Immature natural killer cell (primary cell): ENCODE measurements around the gene AEBP2. TPM values are rescaled to one million over a fixed set of nuclear protein-coding genes. Genes with fewer than 3 reads are reported as not detected.

ENCODE experiments used
- DNase-seq, 3 donors: peaks; one replicate each; pipeline ENCODE4 v3.0.0; 2022; ENCODE audit warnings: mixed read lengths in 1 of 3
- H3K27ac Mint-ChIP-seq, 6 donors: one replicate each; pipeline ENCODE4 v1.8.0; 2020; ENCODE audit warnings: mixed read lengths in 6 of 6, mild to moderate bottlenecking in 5 of 6, inconsistent platforms in 4 of 6, moderate library complexity in 3 of 6
- H3K27me3 Mint-ChIP-seq, 3 donors: one replicate each; pipeline ENCODE4 v1.8.0; 2020 to 2021; ENCODE audit warnings: low read depth in 3 of 3, mild to moderate bottlenecking in 3 of 3, mixed read lengths in 3 of 3, moderate library complexity in 3 of 3, inconsistent platforms in 1 of 3
- H3K36me3 Mint-ChIP-seq, 3 donors: one replicate each; pipeline ENCODE4 v1.8.0; 2020; ENCODE audit warnings: mixed read lengths in 3 of 3, inconsistent platforms in 2 of 3, mild to moderate bottlenecking in 2 of 3
- H3K4me1 Mint-ChIP-seq, 2 donors: one replicate each; pipeline ENCODE4 v1.8.0; 2020; ENCODE audit warnings: inconsistent platforms in 2 of 2, mild to moderate bottlenecking in 2 of 2, mixed read lengths in 2 of 2, moderate library complexity in 1 of 2
- H3K4me3 Mint-ChIP-seq, 5 donors: one replicate each; pipeline ENCODE4 v1.8.0; 2020; ENCODE audit warnings: mild to moderate bottlenecking in 5 of 5, mixed read lengths in 5 of 5, inconsistent platforms in 3 of 5, moderate library complexity in 3 of 5
- H3K9me3 Mint-ChIP-seq, 6 donors: one replicate each; pipeline ENCODE4 v1.8.0; 2020; ENCODE audit warnings: mild to moderate bottlenecking in 6 of 6, mixed read lengths in 6 of 6, inconsistent platforms in 4 of 6, moderate library complexity in 3 of 6
- polyA plus RNA-seq, 3 donors: library from polyadenylated mRNA; unstranded; fragments of 300-500 nt; fragmentation: Illumina TruSeq; gene quantifications; one replicate each; pipeline ENCODE4 v1.2.3, GENCODE V29; 2021

Gene AEBP2
- polyA plus RNA-seq, 3 donors from 2014 or later: 5.4 to 14.9 (median 11.8) TPM

GRCh38 chr12:19507823-19508222 is 68.5 kb downstream of the AEBP2 start:
- no peak overlapping the region for H3K4me3 Mint-ChIP-seq
- peaks cover 51 to 81% of the 10 kb centered on the region in 2 donors for H3K4me1 Mint-ChIP-seq
- no peak for DNase-seq
- H3K36me3 Mint-ChIP-seq: peaks cover 4 to 13% (median 6%) of the 10 kb centered on the region in 3 donors
- no peaks in the 10 kb centered on the region for H3K9me3 Mint-ChIP-seq
- peak overlapping the region in 2 of 6 donors; percentile 43 to 55 for H3K27ac Mint-ChIP-seq
- no peaks in the 10 kb centered on the region for H3K27me3 Mint-ChIP-seq

GRCh38 chr12:19510461-19510860 is 71.2 kb downstream of the AEBP2 start:
- H3K36me3 Mint-ChIP-seq: peaks cover 0 to 19% (median 0%) of the 10 kb centered on the region in 3 donors
- peaks cover 40 to 81% of the 10 kb centered on the region in 2 donors for H3K4me1 Mint-ChIP-seq
- no peaks in the 10 kb centered on the region for H3K27me3 Mint-ChIP-seq
- no peak overlapping the region for H3K4me3 Mint-ChIP-seq
- H3K9me3 Mint-ChIP-seq: no peaks in the 10 kb centered on the region
- H3K27ac Mint-ChIP-seq: peak overlapping the region in 1 of 6 donors; percentile 53
- no peak for DNase-seq

GRCh38 chr12:19515179-19515578 is 75.9 kb downstream of the AEBP2 start:
- no peak overlapping the region for H3K4me3 Mint-ChIP-seq
- peaks cover 19 to 54% of the 10 kb centered on the region in 2 donors for H3K4me1 Mint-ChIP-seq
- H3K27ac Mint-ChIP-seq: peak overlapping the region in 4 of 6 donors; percentile 13 to 55 (median 47)
- H3K36me3 Mint-ChIP-seq: peaks cover 0 to 24% (median 4%) of the 10 kb centered on the region in 3 donors
- no peaks in the 10 kb centered on the region for H3K9me3 Mint-ChIP-seq
- no peak for DNase-seq
- no peaks in the 10 kb centered on the region for H3K27me3 Mint-ChIP-seq

- no peak overlapping the region for H3K4me3 Mint-ChIP-seq
- no peaks in the 10 kb centered on the region for H3K27me3 Mint-ChIP-seq
- no peak for DNase-seq
- H3K9me3 Mint-ChIP-seq: no peaks in the 10 kb centered on the region
- H3K4me1 Mint-ChIP-seq: peaks cover 9 to 38% of the 10 kb centered on the region in 2 donors
- peaks cover 0 to 16% (median 4%) of the 10 kb centered on the region in 3 donors for H3K36me3 Mint-ChIP-seq
- peak overlapping the region in 1 of 6 donors; percentile 51 for H3K27ac Mint-ChIP-seq
These were observed 78.3 kb downstream of the AEBP2 start for GRCh38 chr12:19517583-19517982.

DNA sequence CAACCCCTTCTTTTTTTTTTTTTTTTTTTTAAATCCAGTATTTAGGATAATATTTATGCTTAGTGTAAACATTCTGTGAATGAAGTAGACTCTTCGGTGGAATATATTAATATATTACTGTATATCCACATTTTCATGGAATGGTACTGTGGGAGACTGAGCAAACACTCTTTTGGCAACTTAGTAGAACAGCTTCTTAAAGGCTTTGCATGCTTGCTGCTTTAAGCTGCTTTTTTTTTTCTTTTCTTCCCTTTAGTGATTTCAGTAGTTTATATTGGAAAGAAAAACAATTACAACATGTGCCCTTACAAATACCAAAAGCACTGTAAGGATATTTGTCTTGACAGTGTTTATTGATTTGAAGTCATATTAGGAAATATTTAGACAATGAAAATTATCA is 78.9 kb downstream of the AEBP2 start:
- no peak for DNase-seq
- Mint-ChIP-seq H3K27me3 (no peaks in the 10 kb centered on the region), H3K4me3 (no peak overlapping the region), H3K4me1 (peaks cover 9 to 35% of the 10 kb centered on the region in 2 donors), H3K27ac (no peak overlapping the region), H3K9me3 (no peaks in the 10 kb centered on the region), H3K36me3 (peaks cover 0 to 16% (median 4%) of the 10 kb centered on the region in 3 donors)

DNA sequence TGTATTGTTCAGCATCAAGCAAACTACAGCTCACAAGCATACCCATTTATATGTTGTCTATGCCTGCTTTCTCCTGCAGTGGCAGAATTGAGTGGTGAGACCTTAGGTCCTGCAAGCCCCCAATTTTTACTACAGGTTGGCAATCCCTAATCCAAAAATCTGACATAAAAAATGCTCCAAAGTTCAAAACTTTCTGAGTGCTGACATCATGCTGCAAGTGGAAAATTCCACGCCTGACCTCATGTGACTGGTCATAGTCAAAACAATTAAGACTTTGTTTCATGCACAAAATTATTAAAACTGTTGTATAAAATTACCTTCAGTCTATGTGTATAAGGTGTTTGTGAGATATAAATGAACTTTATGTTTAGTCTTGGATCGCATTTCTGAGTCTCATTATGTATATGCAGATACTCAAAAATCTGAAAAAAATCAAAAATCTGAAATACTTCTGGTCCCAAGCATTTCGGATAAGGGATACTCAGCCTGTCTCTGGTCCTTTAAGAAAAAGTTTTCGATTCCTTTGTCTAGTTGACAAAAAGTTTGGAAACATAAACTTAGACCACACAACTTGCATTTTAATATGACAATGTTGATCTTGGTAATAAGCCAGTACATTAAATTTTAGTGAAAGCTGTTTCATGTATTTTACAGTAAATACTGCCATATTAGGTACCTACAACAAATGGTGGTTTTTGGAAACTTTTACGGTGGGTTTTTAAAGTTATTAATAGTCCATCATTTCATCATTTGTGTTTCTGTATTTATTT is 81.5 kb downstream of the AEBP2 start:
- Mint-ChIP-seq H3K9me3 (no peaks in the 10 kb centered on the region), H3K27me3 (no peaks in the 10 kb centered on the region), H3K4me1 (peaks cover 5 to 18% of the 10 kb centered on the region in 2 donors), H3K36me3 (peaks cover 2 to 13% (median 4%) of the 10 kb centered on the region in 3 donors), H3K27ac (no peak overlapping the region), H3K4me3 (no peak overlapping the region)
- DNase-seq: no peak

- Mint-ChIP-seq H3K4me1 (peaks cover 26 to 39% of the 10 kb centered on the region in 2 donors), H3K36me3 (peaks cover 0 to 8% (median 2%) of the 10 kb centered on the region in 3 donors), H3K9me3 (no peaks in the 10 kb centered on the region), H3K27me3 (peaks cover 0 to 2% (median 0%) of the 10 kb centered on the region in 3 donors), H3K4me3 (no peak overlapping the region), H3K27ac (no peak overlapping the region)
- no peak for DNase-seq
These were observed 86.0 kb downstream of the AEBP2 start for GRCh38 chr12:19525274-19525673.

GRCh38 chr12:19527866-19528265 is 88.6 kb downstream of the AEBP2 start:
- Mint-ChIP-seq H3K27ac (peak overlapping the region in 1 of 6 donors; percentile 8), H3K4me1 (peaks cover 27 to 47% of the 10 kb centered on the region in 2 donors), H3K9me3 (no peaks in the 10 kb centered on the region), H3K36me3 (peaks cover 0 to 8% (median 2%) of the 10 kb centered on the region in 3 donors), H3K4me3 (no peak overlapping the region), H3K27me3 (peaks cover 0 to 2% (median 0%) of the 10 kb centered on the region in 3 donors)
- no peak for DNase-seq

DNA sequence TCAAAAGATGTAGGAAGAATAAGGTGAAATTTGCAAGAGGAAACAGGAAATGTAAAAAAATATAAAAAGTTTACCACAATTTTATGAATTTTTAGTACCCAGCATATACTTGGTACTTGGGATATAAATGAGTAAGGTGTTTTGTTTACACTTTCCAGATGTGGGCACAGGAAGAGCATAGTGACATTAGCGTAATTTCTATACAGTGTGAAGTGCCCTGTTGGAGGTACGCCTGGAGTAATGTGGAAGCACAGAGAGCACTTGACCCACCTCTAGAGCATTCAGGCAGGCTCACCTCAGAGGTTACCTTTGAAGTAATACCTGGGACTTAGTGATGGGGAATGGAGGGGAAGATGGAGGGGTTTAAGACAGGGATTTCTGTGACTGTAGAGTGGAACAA is 89.5 kb downstream of the AEBP2 start:
- peaks cover 27 to 52% of the 10 kb centered on the region in 2 donors for H3K4me1 Mint-ChIP-seq
- H3K27me3 Mint-ChIP-seq: peaks cover 0 to 2% (median 0%) of the 10 kb centered on the region in 3 donors
- H3K36me3 Mint-ChIP-seq: peaks cover 0 to 8% (median 2%) of the 10 kb centered on the region in 3 donors
- H3K4me3 Mint-ChIP-seq: peak overlapping the region in 1 of 5 donors; percentile 39
- H3K9me3 Mint-ChIP-seq: no peaks in the 10 kb centered on the region
- H3K27ac Mint-ChIP-seq: peak overlapping the region in 4 of 6 donors; percentile 5 to 82 (median 74)
- no peak for DNase-seq

DNA sequence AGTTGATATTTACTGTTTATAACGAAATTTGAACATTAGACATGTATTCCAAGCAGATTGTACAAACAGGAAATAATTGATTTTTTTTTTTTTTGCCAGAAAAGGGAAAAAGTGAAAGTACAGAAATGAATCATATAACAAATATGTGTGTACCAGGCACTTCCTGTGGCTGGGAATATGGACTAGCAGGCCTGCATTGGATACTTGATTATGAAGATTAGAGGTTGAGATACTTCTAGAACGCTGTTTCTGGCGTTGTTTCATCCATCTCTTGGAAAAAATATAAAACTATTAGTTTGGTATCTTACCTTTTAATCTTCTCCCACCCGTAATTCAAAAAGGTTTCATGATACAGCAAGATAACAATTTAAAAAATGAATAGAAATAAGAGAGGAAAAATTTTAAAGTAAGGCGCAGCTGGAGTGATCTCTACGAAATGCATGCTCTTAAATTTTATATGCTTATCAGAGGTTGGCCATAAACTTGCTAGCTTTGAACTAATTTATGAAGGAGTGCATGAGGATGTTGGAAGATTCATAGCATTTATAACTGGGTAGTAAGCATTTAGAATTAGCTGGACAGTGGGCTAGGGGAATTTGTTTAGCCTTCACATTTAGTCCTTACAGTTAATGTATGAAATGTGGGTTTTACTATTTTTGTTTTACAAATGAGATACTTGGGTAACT is 90.8 kb downstream of the AEBP2 start:
- Mint-ChIP-seq H3K36me3 (peaks cover 2 to 6% (median 3%) of the 10 kb centered on the region in 3 donors), H3K27ac (peak overlapping the region in 1 of 6 donors; percentile 3), H3K9me3 (peaks cover 0 to 3% (median 0%) of the 10 kb centered on the region in 6 donors), H3K27me3 (peaks cover 0 to 2% (median 0%) of the 10 kb centered on the region in 3 donors), H3K4me1 (peaks cover 29 to 54% of the 10 kb centered on the region in 2 donors), H3K4me3 (no peak overlapping the region)
- no peak for DNase-seq

- H3K36me3 Mint-ChIP-seq: peaks cover 6 to 12% (median 7%) of the 10 kb centered on the region in 3 donors
- H3K4me1 Mint-ChIP-seq: peaks cover 34 to 60% of the 10 kb centered on the region in 2 donors
- peaks cover 0 to 9% (median 0%) of the 10 kb centered on the region in 6 donors for H3K9me3 Mint-ChIP-seq
- no peak for DNase-seq
- no peak overlapping the region for H3K27ac Mint-ChIP-seq
- peaks cover 0 to 2% (median 0%) of the 10 kb centered on the region in 3 donors for H3K27me3 Mint-ChIP-seq
- no peak overlapping the region for H3K4me3 Mint-ChIP-seq
These were observed 91.3 kb downstream of the AEBP2 start for GRCh38 chr12:19530637-19531023.

- H3K36me3 Mint-ChIP-seq: peaks cover 11 to 18% (median 15%) of the 10 kb centered on the region in 3 donors
- H3K9me3 Mint-ChIP-seq: peaks cover 0 to 13% (median 2%) of the 10 kb centered on the region in 6 donors
- no peak overlapping the region for H3K27ac Mint-ChIP-seq
- DNase-seq: no peak
- H3K27me3 Mint-ChIP-seq: no peaks in the 10 kb centered on the region
- H3K4me1 Mint-ChIP-seq: peaks cover 27 to 48% of the 10 kb centered on the region in 2 donors
- H3K4me3 Mint-ChIP-seq: no peak overlapping the region
These were observed 94.3 kb downstream of the AEBP2 start for GRCh38 chr12:19533567-19533966.

DNA sequence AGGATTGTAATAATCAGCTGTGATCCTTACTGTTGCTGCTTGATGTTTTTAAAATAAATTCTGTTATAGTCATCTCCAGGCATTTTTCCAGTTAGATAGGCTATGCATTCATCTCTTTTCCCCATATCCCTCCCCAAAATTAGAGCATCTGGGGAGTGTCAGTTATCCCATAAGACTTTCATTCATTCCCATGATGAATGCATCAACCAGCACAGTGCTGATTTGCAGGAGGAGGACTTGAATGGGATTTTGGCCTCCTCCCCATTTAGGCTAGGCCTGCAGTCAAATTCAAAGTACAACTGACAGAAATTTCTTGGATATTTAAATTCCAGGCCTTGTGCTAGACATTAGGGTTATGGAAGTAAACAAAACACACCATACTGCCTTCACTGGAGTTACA is 99.8 kb downstream of the AEBP2 start:
- DNase-seq: no peak
- Mint-ChIP-seq H3K4me3 (no peak overlapping the region), H3K27me3 (no peaks in the 10 kb centered on the region), H3K36me3 (peaks cover 15 to 31% (median 22%) of the 10 kb centered on the region in 3 donors), H3K9me3 (peaks cover 0 to 13% (median 3%) of the 10 kb centered on the region in 6 donors), H3K27ac (no peak overlapping the region), H3K4me1 (peaks cover 10 to 13% of the 10 kb centered on the region in 2 donors)

DNA sequence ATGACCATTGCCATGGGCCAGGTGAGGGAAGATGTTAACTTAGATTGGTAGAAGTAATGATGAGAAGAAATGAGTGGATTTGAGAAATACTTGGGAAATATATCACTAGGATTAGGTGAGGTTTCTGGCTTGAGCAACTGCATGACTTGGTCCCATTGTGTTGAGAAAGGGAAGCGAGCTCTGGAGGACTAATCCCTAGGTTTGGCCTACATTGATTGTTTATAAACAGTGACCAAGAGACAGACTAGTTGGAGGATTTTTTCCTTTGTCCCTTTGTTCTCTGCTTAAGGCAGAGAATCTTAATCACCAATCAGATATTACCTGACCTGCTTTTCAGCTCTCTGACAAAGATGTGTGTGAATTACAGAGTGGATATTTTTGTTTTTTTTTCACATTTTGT is 100.5 kb downstream of the AEBP2 start:
- peaks cover 10 to 13% of the 10 kb centered on the region in 2 donors for H3K4me1 Mint-ChIP-seq
- H3K4me3 Mint-ChIP-seq: no peak overlapping the region
- no peak for DNase-seq
- peaks cover 16 to 30% (median 19%) of the 10 kb centered on the region in 3 donors for H3K36me3 Mint-ChIP-seq
- no peak overlapping the region for H3K27ac Mint-ChIP-seq
- peaks cover 0 to 12% (median 3%) of the 10 kb centered on the region in 6 donors for H3K9me3 Mint-ChIP-seq
- no peaks in the 10 kb centered on the region for H3K27me3 Mint-ChIP-seq
